GM21381 (cell line): ENCODE measurements around the gene RBKS.
"Not testable (repeated sequence)": the region's sequence is repeated elsewhere in the genome, so short reads cannot be mapped to it uniquely, and the experiment has no call there.

Experiments used
- ATAC-seq: cut with Tn5 transposase; IDR thresholded peaks from one replicate; pipeline ENCODE4 v1.9.1; 2021; ENCODE audit warnings: mild to moderate bottlenecking, moderate library complexity; ENCODE audit not compliant: unreplicated experiment

RBKS gene

DNA sequence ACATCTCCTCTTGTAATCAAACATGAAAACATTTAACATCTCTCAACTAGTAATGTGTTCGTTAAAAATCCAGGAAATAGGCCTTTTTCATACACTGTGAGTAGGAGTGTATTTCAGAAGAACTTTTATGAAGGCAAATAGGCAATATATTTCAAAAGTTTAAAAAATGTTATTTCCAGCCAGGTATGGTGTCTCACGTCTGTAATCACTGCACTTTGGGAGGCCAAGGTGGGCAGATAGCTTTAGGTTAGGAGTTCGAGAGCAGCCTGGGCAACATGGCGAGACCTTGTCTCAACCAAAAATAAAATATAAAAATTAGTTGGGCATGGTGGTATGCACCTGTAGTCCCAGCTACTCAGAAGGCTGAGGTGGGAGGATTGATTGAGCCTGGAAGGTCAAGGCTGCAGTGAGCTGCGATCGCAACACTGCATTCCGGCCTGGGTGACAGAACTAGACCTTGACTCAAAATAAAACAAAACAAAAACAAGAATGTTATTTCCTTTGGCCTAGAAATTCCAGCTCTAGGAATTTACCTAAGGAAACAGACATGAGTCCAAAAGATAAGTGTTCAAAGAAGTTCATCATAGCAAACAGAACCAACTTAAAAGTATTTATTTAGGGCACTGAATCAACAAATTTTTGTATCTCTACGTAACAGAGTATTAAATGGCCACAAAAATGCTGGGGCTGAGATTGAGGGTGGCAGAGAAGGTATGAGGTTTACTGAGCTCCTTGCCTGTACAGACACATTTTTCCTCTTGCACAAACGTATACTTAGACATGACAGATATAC lies 14.9 kb downstream of the RBKS start:
- no peak for ATAC-seq

DNA sequence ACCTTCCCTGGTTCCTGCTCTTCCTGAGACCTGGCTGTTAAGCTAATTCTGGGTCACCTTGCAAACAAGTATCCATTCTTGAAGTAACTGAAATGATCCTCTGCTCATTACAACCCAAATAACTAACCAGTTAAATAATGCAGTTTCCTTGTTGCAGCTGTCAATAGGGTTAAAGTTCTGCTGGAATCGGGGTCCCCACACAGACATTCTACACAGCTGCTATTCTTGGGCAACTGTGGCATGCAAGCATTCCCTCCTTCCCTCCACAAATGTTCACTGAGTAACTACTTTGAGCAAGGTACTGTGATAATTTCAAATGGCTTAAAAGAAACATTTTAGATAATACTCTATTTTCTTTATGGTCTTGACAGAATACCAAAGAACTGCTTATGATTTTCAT lies 17.1 kb downstream of the RBKS start:
- no peak for ATAC-seq

DNA sequence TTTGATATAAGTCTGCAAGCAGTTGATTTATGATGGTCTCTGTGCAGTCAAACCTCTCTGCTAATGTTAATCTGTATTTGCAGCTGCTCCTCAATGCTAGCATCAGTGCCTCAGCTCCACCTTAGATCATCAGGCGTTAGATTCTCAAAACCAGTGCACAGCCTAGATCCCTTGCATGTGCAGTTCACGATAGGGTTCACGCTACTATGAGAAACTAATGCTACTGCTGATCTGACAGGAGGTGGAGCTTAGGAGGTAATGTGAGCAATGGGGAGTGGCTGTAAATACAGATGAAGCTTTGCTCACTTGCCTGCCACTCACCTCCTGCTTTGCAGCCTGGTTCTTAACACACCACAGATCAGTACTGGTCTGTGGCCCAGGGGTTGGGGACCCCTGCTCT lies 18.4 kb downstream of the RBKS start:
- no peak for ATAC-seq

DNA sequence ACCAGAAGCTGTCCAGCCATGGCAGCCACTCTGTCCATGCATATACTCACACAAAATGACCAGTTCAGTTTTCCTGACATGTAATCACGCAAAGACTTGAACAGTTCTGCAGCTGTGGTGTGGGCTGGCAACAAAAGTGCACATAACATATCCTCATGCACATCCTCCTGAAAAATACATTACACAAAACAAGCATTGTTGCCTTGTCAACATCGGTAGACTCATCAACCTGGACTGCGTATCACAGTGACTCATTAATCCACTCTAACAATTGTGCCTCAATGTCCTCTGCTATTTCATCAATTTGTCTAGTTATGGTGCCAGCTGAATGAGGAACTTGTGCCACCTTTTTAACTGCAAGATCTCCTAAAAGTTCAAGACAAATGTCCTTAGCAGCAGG lies 19.5 kb downstream of the RBKS start:
- ATAC-seq = no peak

DNA sequence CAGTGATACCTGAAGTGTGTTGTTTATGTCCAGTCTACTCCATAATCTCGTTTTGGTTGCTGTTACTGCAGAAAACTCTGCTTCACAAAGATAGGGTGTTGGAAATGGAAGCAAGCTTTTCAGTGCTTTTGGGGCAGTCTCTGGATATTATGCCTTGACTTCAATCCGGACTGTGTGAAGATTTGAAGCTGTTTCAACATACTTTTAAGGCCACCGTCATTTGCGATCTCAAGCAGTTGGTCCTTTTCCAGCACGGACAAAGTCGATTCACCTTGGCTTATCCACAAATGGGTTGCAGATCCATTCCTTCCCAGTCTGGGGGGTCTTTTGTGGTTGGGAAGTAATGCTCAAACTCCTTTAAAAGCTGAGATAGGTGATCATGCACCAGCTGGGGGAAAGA lies 20.4 kb downstream of the RBKS start:
- no peak for ATAC-seq

DNA sequence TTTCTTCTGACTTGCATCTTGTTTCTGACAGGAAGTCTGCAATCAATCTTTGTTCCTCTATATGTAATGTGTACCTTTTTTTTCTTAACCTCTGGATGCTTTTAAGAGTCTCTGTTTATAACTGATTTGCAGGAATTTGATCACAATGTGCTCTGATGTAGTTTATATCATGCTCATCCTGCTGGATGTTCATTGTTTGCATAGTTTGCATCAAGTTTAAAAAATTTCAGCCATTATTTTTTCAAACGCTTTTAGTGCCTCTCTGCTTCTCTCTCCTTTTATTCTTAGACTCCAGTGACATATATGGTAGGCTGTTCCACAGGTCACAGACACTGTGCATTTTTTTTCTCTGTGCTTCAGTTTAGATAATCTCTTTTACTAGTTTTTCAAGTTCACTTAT lies 23.9 kb downstream of the RBKS start:
- no peak for ATAC-seq

DNA sequence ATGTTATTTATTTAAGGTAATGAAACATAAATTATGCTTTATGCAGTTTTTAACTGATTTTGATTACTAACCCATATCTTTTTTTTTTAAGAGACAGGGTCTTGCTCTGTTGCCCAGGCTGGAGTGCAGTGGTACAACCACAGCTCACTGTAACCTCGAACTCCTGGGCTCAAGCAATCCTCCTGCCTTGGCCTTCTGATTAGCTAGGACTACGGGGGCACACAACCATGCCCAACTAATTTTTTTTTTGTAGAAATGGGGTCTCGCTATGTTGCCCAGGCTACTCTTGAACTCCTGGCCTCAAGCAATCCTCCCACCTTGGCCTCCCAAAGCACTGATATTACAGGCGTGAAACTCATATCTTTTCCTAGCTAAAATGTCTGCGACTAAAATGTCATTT lies 26.2 kb downstream of the RBKS start:
- ATAC-seq = not testable (repeated sequence)

DNA sequence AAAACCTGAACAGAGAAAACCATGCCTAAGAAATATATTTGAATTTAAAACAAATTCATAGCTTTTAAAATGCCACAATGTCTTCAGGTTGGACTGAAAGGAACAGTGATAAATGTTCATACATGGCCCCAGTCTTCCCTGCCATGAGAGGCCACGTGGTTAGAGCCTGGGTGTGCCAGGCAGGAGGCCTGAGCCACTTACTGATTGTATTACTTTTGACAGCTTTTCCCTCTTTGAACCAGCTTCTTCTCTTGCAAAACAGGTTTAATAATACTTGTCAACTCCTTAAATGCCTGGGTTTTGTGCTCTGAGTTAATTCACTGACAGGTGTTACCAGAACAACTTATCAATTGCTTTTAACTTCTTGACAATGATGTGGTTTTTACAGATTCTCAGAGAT lies 27.0 kb downstream of the RBKS start:
- ATAC-seq = no peak

DNA sequence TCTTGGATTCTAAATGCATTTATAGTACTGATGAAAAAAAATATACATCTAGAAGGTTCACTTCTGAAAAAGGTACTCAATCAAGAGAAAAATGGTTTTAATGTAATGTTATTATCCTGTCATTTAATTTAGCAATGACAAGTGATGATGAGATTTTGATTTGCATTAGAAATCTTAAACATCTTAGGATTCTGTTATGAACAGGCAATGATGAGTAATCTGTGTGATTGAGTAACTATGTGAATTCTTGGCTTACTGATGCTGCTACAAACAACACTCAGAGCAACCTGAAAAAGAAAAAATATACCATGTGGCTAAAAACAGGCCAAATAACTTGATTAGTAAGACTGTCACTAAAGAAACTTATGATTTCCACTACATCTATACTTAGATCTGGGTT lies 30.1 kb downstream of the RBKS start:
- no peak for ATAC-seq

DNA sequence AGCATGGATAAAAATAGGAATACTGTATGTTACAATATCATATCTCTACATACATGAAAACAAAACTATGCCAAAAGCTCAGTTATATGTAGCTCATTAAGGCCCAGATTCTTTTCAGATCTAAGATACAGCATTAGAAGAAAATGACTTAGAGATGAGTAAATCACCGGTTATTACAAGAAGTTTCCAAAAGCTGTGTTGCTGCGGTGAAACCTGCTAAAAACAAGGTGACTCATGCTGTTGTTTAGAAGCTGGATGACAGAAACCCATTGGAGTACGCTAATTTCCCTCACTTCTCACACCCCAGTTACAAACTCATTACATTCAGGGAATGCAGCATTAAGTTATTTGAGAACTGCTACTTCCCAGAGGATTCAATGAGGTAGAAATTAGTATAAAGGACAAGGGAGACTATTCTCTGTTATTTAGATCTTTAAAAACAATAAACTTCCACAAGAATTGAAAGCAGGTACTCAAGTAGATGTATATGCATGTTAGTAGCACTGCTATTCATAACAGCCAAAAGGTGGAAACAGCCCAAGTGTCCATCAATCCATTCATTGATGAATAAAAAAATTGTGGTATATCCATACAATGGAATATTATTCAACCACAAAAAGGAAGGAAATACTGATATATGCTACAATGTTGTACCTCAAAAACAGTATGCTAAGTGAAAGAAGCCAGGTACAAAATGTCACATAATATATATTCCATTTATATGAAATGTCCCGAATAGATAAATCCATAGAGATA lies 32.6 kb downstream of the RBKS start:
- ATAC-seq = no peak

DNA sequence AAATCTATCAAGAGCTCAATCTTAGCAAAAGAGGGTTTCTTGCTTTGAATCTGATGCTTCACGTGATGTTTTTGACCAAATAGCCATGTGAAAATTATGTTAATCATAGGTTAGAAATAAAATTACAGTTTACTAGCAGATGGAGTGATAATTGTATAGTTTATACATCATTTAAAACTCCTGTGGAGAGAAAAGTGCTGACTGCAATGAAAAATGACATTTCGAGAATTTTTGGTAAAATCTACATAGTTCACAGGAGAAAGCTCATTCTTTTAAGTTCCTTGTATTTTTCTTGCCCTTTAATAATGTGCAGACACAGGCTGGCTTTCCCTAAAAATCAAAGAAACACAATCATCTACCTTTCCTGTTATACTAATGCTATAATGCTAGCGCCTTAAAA lies 33.2 kb downstream of the RBKS start:
- ATAC-seq = no peak

DNA sequence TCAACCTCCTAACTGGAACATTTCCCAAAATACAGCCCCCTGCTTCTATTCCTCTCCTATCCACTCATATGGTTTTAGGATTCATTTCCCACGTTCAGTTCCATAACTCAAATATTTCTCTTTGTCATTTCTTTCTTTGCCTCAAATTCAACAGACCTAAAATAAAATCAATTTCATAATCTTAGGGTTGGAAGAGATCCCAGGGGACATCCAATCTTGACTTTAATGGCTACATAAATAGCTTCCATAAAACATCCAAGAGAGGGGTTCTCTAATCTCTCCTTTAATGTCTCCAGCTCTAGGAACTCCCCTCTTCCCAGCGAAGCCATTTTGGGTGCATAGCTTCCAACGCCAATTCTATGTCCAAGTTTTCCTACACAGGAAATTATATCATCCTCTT lies 33.8 kb downstream of the RBKS start:
- no peak for ATAC-seq

DNA sequence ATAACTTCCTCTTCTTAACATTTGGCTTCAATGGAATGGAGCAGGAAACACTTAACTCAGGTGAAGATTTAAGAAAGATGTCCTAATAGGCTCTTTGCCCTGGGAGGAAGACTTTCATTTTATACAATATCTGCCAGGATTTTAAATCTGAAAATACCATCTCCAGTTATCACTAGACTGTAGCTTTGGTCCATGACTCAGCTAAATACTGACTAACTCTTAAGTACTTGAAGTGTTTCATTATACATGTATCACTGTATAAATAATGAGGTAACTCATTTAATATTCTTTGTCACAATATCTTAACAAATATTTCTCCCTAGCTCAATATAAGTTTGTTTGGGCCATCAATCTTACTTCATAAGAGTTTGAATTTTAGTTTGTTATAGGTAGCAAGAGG lies 34.7 kb downstream of the RBKS start:
- ATAC-seq = no peak

DNA sequence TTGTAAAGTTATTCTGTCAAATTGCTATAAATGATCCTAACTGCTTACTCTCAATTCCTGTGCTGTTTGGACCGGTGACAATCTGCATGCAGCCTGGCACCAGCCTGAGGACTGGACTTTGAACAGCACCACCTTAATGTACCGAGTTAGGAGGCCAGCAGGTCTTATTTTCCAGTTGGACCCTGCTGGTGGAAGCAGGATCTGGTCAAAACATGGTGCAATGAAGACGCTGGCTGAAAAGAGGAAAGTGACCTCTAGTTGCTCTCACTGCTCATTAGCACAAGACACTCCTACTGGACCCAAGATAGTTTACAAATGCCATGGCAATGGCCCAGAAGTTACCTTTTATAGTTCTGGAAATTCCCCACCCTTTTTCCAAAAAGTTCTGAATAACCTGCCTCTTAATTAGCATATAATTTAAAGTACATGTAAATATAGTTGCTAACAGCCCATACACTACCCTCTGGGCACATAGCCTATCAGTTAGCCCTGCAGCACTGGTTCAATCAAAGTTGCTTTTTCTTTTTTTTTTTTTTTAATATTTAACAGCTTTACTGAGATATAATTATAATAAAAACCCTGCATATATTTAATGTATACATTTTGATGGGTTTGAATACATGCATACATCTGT lies 35.8 kb downstream of the RBKS start:
- no peak for ATAC-seq

DNA sequence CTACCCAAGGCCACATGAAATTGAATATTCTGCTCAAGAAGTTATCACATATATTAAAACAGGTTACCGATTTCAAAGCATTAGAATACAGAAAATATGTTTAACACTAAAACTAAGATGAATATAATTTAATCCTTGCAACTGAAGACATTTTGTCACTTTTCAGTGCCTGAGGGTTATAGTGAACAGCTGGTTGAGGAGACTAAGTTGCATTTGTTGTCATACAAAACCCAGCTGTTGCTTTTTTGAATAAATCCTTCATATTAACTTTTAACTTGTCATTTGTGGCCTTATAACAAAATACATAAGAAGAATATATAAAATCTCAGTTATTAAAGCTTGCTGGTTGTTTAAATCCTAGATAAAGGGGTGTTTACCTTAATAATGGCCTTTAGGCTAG lies 37.5 kb downstream of the RBKS start:
- no peak for ATAC-seq

DNA sequence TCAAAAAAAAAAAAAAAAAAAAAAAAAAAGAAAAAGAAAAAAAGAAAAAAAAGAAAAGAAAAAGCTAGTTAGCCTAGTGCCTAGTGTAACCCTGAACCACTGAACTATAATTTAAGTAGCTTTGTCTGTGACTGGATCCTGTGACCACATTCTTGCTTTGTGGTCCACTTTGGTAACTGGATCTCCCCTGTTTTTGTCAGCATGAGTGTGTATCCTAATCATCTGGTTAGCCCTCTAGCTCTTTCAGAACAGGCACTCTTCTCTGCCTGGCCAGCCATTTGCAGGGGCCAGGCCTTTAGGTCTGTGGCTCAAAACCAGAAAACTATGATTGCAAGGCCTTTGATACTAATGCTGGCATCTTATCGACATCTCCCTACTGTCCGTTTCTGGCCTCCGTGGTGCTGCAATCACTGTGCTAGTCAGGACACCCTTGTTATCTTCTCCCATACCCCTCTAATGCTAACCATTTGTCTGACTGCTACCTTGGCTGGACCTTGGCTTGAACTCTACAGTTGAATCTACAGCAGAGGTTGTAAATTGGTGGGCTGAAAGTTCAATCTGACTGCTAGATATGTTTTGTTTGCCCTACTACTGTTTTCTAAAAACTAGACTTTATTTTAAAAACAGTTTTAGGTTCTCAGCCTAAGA lies 40.5 kb downstream of the RBKS start:
- no peak for ATAC-seq

DNA sequence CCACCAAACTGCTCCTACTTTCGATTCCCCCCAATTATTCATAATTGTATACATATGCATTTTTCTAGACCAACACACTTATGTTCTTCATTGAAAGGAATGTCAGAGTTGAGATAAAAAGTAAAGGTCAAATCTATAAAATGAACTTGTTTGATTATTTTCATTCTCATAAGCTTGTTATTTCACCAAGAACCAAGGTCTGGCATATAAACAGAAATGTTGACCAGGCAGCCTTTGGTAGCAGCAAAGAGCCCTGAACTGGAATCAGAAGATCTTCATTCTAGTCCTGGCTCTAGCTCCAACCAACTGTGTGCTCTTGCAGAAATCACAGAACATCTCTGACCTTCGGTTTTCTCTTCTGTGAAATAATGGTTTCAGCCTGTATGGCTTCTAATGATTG lies 42.9 kb downstream of the RBKS start:
- no peak for ATAC-seq

DNA sequence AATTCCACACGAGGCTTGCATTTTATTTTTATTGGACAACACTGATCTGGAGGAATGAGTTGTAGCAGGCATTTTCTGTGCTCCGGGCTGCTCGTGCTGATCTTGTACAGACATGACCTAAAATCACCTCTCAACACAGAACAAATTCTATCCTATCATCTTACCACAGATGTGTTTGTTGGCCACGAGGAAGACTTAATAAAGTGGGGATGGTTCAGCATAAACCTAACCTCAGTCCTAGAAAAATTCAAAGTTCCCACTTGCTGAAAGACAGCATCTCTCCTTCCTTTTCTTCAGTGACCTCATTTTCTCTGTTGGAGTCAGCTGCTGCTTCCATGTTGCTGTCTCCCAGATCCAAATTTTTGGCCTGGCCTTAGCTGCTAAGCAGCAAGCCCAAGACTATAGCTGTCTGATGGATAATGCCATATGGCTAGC lies 45.3 kb downstream of the RBKS start:
- no peak for ATAC-seq

DNA sequence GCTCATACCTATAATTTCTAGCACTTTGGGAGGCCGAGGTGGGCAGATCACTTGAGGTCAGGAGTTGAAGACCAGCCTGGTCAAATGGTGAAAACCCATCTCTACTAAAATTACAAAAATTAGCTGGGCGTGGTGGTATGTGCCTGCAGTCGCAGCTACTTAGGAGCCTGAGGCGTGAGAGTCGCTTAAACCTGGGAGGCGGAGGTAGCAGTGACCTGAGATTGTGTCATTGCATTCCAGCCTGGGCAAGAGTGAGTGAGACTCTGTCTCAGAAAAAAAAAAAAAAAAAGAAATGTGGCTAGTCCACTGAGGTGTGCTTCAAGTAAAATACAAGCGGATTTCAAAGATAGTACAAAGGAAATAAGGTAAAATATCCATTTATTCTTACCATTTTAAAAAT lies 46.2 kb downstream of the RBKS start:
- ATAC-seq = no peak

DNA sequence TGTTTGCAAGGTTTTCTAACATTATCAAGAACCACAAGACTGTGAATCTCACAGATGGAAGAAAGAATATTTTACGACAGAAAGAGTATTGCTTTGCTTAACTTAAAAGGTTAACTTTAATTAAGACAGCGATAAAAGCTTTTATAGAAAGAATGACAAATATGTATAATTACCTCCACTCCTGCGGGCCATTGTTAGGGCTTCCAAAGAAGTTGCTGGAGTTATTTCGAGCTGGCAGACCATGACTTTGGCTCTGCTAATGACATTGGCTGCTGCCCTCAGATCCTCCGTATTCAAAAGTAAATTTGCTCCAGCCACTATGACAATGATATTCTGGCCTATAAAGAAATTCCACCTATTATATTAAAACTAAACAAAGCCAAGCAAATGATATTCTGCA lies 47.3 kb downstream of the RBKS start:
- ATAC-seq = no peak

DNA sequence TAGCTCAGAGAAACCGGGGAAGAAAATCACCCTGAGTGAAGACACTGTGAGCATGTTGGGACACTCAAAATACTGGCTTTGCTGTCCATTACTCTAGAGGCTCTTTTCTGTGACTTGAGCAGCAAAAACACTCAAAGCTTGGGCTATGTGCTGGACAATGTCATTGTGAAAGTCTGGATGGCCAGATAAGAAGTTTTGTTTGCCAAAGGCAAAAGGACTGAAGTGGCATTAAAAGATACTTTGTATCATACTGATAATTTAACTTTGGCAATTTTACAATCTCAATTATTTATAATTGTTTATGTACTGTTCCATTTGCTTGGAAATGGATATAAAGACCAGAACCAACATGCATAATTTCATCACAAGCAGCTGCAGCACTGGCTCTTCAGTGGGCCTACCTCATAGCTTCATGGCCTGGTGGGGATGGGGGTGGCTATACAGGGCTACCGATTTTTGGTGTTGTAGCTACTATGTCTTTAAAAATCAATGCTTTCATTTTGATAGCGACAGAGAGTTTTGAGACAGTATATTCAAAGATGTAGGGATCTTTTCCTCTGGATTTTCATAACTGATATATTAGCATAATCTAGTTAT lies 51.1 kb downstream of the RBKS start:
- ATAC-seq = no peak
